Measurements from ENCODE around the gene RPS6KA2.

Gene RPS6KA2

DNA sequence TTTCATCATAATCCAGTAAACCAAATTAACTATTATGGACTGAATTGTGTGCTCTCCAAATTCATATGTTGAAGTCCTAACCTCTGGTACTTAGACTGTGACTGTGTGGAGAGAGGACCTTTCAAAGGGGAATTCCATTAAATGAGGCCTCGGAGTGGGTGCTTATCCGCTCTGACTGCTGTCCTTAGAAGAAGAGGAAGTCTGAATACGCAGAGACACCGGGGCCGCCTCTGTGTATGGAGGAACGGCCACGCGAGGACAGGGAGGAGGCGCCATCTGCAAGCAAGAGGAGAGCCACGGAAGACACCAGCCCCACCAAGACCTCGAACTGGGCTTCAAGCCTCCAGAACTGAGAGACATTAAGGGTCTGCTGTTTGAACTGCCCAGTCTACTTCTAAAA lies 35.6 kb upstream of the RPS6KA2 start:
- TF ChIP-seq, protein P1, sequence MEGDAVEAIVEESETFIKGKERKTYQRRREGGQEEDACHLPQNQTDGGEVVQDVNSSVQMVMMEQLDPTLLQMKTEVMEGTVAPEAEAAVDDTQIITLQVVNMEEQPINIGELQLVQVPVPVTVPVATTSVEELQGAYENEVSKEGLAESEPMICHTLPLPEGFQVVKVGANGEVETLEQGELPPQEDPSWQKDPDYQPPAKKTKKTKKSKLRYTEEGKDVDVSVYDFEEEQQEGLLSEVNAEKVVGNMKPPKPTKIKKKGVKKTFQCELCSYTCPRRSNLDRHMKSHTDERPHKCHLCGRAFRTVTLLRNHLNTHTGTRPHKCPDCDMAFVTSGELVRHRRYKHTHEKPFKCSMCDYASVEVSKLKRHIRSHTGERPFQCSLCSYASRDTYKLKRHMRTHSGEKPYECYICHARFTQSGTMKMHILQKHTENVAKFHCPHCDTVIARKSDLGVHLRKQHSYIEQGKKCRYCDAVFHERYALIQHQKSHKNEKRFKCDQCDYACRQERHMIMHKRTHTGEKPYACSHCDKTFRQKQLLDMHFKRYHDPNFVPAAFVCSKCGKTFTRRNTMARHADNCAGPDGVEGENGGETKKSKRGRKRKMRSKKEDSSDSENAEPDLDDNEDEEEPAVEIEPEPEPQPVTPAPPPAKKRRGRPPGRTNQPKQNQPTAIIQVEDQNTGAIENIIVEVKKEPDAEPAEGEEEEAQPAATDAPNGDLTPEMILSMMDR (IDR thresholded peaks at IDR 0.05; ENCODE audit: control extremely low read depth, extremely low read depth, low read depth, missing control alignments), result no peak
- POLR2A ChIA-PET, result no interaction called here
- CTCF ChIA-PET, result interaction anchor here (1.2 kb wide), 1 partner anchor 40 kb away, joined by 3 read pairs; no protein-coding TSS in a partner anchor
- no peak for DNase-seq (ENCODE audit: extremely low spot score)

DNA sequence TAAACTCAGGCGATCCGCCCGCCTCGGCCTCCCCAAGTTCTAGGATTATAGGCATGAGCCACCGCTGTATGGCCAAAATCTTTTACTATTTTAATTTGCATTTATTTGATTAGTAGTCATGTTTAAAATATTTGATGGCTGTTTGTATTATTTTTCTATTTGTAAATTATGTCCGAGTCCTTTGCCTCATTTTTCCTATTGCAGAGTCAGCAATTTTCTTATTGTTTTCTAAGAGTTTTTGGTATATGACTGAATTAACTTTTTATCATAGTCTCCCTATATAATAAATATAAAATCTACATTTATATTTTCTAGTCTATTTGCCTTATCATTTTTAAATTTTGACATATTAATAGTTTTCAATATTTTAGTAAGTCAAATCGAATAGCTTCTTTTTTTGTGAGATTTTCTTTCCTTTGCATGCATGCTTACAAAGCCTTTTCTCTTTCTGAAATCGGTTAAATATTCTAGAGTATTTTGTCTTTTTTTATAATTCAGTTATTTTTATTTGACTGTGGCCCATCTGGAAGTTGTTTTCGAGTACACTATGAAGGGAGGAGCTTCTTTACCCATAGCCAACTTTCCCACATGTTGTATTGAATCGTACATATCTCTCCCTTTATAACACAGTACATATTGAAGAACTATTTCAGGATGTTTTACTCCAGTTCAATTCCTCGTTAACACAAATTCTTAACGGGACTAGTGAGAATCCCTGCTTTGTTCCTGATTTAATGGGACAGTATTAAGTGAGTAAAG lies 34.5 kb upstream of the RPS6KA2 start:
- TF ChIP-seq, protein P1 (IDR thresholded peaks at IDR 0.05; ENCODE audit: control extremely low read depth, extremely low read depth, low read depth, missing control alignments), result no peak
- DNase-seq (ENCODE audit: extremely low spot score), result no peak
- CTCF ChIA-PET, result interaction anchor here (1.2 kb wide), 1 partner anchor 41 kb away, joined by 3 read pairs; no protein-coding TSS in a partner anchor
- POLR2A ChIA-PET, result no interaction called here

DNA sequence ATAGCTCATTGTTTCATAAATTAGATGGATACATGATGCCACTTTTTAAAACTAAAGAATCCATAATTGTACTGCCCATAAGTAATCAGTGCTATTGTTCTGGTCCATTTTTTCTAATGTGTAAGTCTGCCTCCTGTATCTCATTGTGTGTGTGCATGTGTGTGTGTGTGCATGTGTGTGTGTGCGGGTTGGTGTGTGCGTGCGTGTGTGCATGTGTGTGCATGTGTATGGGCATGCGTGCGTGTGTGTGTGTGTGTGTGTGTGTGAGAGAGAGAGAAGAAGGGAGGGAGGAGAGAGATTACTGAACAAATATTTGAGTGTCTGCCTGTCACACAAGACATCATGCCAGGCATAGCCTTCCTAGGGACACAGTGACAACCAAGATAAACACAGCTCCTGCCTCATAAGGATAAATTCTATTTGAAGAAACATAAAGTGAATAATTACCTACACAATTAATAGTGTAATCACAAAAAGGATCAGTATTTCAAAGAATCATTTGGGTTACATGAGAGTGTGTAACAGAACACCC lies 33.2 kb upstream of the RPS6KA2 start:
- CTCF ChIA-PET, result no interaction called here
- TF ChIP-seq, protein P1 (IDR thresholded peaks at IDR 0.05; ENCODE audit: control extremely low read depth, extremely low read depth, low read depth, missing control alignments), result no peak
- DNase-seq (ENCODE audit: extremely low spot score), result no peak
- POLR2A ChIA-PET, result no interaction called here

DNA sequence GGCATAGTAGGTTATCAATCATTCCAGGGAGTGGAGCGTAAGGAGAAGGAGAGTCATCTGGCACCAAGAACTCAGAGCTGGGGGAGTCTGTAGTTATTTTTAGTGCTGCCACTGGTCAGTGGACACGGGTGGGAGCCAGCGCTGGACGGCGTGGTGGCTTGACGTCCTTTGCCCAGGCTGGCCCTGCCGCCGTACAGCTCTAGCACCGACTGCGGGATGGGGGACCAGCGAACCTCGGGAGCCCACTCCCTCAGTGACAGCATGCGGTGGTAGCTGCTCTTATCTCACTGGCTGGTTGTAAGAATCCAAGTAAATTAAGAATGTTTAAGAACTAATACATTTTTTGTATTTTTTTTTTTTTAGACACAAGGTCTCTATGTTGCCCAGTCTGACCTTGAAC lies 32.5 kb upstream of the RPS6KA2 start:
- TF ChIP-seq, protein P1 (IDR thresholded peaks at IDR 0.05; ENCODE audit: control extremely low read depth, extremely low read depth, low read depth, missing control alignments), result no peak
- CTCF ChIA-PET, result no interaction called here
- DNase-seq (ENCODE audit: extremely low spot score), result no peak
- POLR2A ChIA-PET, result no interaction called here

DNA sequence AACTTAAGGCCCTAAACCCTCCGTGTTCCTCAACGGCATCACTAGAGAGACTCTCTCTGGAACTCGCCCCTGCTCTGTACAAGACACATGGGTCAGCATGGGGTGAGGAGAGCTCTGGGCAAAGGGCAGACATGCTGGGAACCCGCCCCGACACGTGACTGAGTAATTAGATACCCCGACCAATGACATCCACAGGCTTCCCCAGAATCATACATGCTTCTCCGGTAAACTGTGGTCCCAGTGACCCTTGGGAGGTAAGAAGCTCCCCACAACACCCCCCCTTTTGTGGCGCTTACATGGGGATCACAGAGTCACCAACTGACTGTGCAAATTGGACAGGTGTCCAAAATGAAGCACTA lies 31.7 kb upstream of the RPS6KA2 start:
- TF ChIP-seq, protein P1 (IDR thresholded peaks at IDR 0.05; ENCODE audit: control extremely low read depth, extremely low read depth, low read depth, missing control alignments), result no peak
- POLR2A ChIA-PET, result no interaction called here
- DNase-seq (ENCODE audit: extremely low spot score), result no peak
- CTCF ChIA-PET, result no interaction called here

DNA sequence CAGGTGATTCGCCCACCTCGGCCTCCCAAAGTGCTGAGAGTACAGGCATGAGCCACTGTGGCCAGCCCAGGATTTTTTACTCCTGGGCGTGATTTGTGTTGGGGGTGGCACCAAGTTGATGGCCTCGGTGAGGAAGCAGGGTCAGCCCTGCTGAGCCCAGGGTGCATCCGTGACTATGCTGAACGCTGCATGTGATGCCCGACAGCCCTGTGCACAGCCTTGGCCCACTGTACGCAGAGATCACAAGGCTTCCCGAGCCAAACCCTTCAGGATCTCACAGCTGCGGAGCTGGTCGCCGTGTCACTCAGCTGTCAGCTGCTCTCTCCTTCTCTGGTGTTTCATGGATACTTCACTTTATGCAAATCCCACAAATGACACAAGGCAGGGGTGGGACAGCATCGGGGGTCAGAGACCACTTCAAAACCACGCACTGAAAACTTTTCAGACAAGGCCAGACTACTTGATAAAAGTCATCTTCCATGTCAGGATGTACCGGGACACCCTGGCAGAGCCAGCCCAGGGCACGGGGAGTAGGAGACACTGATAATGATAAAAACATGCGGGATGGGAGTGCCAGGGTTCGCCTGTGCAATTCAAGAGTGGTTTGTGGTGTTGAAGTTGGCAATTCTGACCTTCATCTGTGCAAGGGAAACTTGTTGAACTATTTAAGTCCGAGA lies 31.2 kb upstream of the RPS6KA2 start:
- ChIA-PET POLR2A (no interaction called here), CTCF (no interaction called here)
- no peak for DNase-seq (ENCODE audit: extremely low spot score)
- TF ChIP-seq, protein P1 (IDR thresholded peaks at IDR 0.05; ENCODE audit: control extremely low read depth, extremely low read depth, low read depth, missing control alignments), result no peak

All from GM10248 (cell line).